ENCODE measurements around the gene PGP.

PGP gene

GRCh38 chr16:2197765-2198164, 16.9 kb downstream of the PGP start:
- no peak for DNase-seq

GRCh38 chr16:2196981-2197511, 17.6 kb downstream of the PGP start:
- DNase-seq = no peak

GRCh38 chr16:2196162-2196980, 18.3 kb downstream of the PGP start, which contains the start of gene CASKIN1:
Gene CASKIN1, minus strand, starts transcription at chr16:2196605. Its CDS starts 173 bp downstream, at chr16:2196432.
- peak; percentile 39 for DNase-seq

- no peak for DNase-seq
Measured at GRCh38 chr16:2195322-2196161, 19.1 kb downstream of the PGP start.

- peak; percentile 27 for DNase-seq
Measured at GRCh38 chr16:2194852-2195321, 19.8 kb downstream of the PGP start.

- no peak for DNase-seq
Measured at GRCh38 chr16:2194166-2194834, 20.3 kb downstream of the PGP start.

- no peak for DNase-seq
Measured at GRCh38 chr16:2191446-2191706, 23.3 kb downstream of the PGP start.

GRCh38 chr16:2190659-2191445, 23.8 kb downstream of the PGP start:
- no peak for DNase-seq

GRCh38 chr16:2190002-2190658, 24.5 kb downstream of the PGP start:
- no peak for DNase-seq

GRCh38 chr16:2189252-2189893, 25.3 kb downstream of the PGP start:
- no peak for DNase-seq

- no peak for DNase-seq
Measured at GRCh38 chr16:2188395-2188794, 26.2 kb downstream of the PGP start.

GRCh38 chr16:2187212-2187611, 27.4 kb downstream of the PGP start:
- no peak for DNase-seq

- no peak for DNase-seq
Measured at GRCh38 chr16:2186505-2186904, 28.1 kb downstream of the PGP start.

- DNase-seq = no peak
Measured at GRCh38 chr16:2186064-2186463, 28.6 kb downstream of the PGP start.

- no peak for DNase-seq
Measured at GRCh38 chr16:2184962-2185361, 29.7 kb downstream of the PGP start.

GRCh38 chr16:2184346-2184745, 30.3 kb downstream of the PGP start:
- no peak for DNase-seq

GRCh38 chr16:2183671-2184070, 31.0 kb downstream of the PGP start:
- no peak for DNase-seq

GRCh38 chr16:2181952-2182351, 32.7 kb downstream of the PGP start:
- no peak for DNase-seq

GRCh38 chr16:2180962-2181923, 33.4 kb downstream of the PGP start:
- DNase-seq = no peak

- DNase-seq = no peak
Measured at GRCh38 chr16:2180461-2180860, 34.2 kb downstream of the PGP start.
